Hepatocyte (in vitro differentiated cells): ENCODE data around the gene KCNG3. TPM values are rescaled to one million over a fixed set of nuclear protein-coding genes. Genes with fewer than 3 reads are reported as not detected.

Experiments
- DNase-seq: peaks from one replicate; pipeline ENCODE4 v3.0.0-alpha.2; 2016; ENCODE audit warnings: low spot score
- H2AFZ ChIP-seq: fragments of 200-600 bp; sonication (generic); 2 replicates; pipeline ENCODE4 v1.6.0; 2016; ENCODE audit warnings: antibody characterized with exemption, mild to moderate bottlenecking
- H3K27ac ChIP-seq: fragments of 200-600 bp; sonication (generic); 2 replicates; pipeline ENCODE4 v1.5.1; 2016; ENCODE audit warnings: mild to moderate bottlenecking
- H3K27me3 ChIP-seq: fragments of 200-600 bp; sonication (generic); 2 replicates; pipeline ENCODE4 v1.6.1; 2016
- H3K36me3 ChIP-seq: fragments of 200-600 bp; sonication (generic); replicated peaks from 2 replicates; pipeline ENCODE4 v1.5.1; 2016; ENCODE audit warnings: low read depth; ENCODE audit not compliant: insufficient read depth
- H3K4me1 ChIP-seq: fragments of 200-600 bp; sonication (generic); 2 replicates; pipeline ENCODE4 v1.5.1; 2016; ENCODE audit warnings: mild to moderate bottlenecking, moderate library complexity; ENCODE audit not compliant: insufficient read depth
- H3K4me2 ChIP-seq: fragments of 200-600 bp; sonication (generic); 2 replicates; pipeline ENCODE4 v1.6.0; 2016
- H3K4me3 ChIP-seq: fragments of 200-600 bp; sonication (generic); 2 replicates; pipeline ENCODE4 v1.5.1; 2016; ENCODE audit warnings: mild to moderate bottlenecking
- H3K79me2 ChIP-seq: fragments of 200-600 bp; sonication (generic); 2 replicates; pipeline ENCODE4 v1.6.0; 2017; ENCODE audit warnings: mild to moderate bottlenecking
- H3K9me2 ChIP-seq: fragments of 200-600 bp; sonication (generic); replicated peaks from 2 replicates; pipeline ENCODE4 v1.6.0; 2017; ENCODE audit warnings: mild to moderate bottlenecking; ENCODE audit not compliant: insufficient read depth
- H3K9me3 ChIP-seq: fragments of 200-600 bp; sonication (generic); 2 replicates; pipeline ENCODE4 v1.5.1; 2016; ENCODE audit warnings: low read depth, mild to moderate bottlenecking
- H4K20me1 ChIP-seq: fragments of 200-600 bp; sonication (generic); 2 replicates; pipeline ENCODE4 v1.6.0; 2016; ENCODE audit warnings: mild to moderate bottlenecking; ENCODE audit not compliant: insufficient read depth, poor library complexity, severe bottlenecking
- EZH2 ChIP-seq: fragments of 200-600 bp; sonication (generic); IDR thresholded peaks from 2 replicates; pipeline ENCODE4 v1.6.1; 2016; ENCODE audit warnings: antibody characterized with exemption, mild to moderate bottlenecking, borderline replicate concordance
- EZH2phosphoT487 ChIP-seq: fragments of 200-600 bp; sonication (generic); IDR thresholded peaks from one replicate; pipeline ENCODE4 v1.6.1; 2018; ENCODE audit warnings: antibody characterized with exemption, mild to moderate bottlenecking, low read depth, moderate library complexity; ENCODE audit not compliant: unreplicated experiment, severe bottlenecking
- WGBS: methylation state at CpG from one replicate; pipeline ENCODE4 v1.1.6; 2016; ENCODE audit warnings: low lambda C conversion rate; ENCODE audit errors: missing lambda C conversion rate; 5-methylcytosine and 5-hydroxymethylcytosine counted together
- polyA plus RNA-seq: library from polyadenylated mRNA; unstranded; fragments of >200 nt; fragmentation: Nextera tagmentation; extraction: Ambion mirVana; gene quantifications from 2 replicates; pipeline ENCODE4 v1.2.1, GENCODE V29; 2016
- small RNA-seq: library from RNA; depleted of rRNA; stranded (forward); fragments of <200 nt; gene quantifications from one replicate; pipeline ENCODE3, GENCODE V24; 2014
- total RNA-seq: library from RNA; depleted of rRNA; stranded (reverse); fragments of >200 nt; gene quantifications from 2 replicates; pipeline ENCODE4 v1.2.3, GENCODE V29; 2014
- TF ChIP-seq, protein P1 (sequence below): fragments of 200-600 bp; sonication (generic); IDR thresholded peaks from 2 replicates; pipeline ENCODE4 v1.5.1; 2016; ENCODE audit warnings: antibody characterized with exemption, mild to moderate bottlenecking; ENCODE audit not compliant: poor library complexity

Gene KCNG3
- total and polyA plus RNA-seq, 2 experiments from 2014 or later, result 0.57 TPM; not detected in 1

DNA sequence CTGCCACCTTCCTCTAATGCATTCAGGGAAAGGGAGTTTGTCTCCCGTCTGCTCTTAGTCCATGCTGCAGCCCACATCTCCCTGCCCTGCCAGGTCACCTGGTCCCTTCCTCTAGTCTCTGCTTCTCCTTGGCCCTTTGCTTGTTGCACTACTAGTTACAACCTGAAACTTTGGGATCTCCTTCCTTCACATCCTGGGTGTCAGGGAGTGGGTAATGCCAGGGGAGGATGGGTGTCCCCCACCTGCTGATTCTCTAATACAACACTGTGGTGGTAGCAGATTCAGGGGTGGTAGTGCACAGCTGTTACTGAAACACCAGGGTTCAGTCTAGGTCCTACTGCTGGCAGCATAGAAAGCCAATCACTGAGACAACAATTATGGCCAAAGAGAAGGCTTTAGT, 101.6 kb downstream of the KCNG3 start:
- Histone ChIP-seq H3K36me3 (no peaks in the 10 kb centered on the region), H3K79me2 (no peaks in the 10 kb centered on the region), H3K4me2 (no peak overlapping the region), H3K9me2 (no peaks in the 10 kb centered on the region), H2AFZ (no peak overlapping the region), H3K4me1 (no peaks in the 10 kb centered on the region), H3K27ac (no peak overlapping the region), H3K9me3 (no peaks in the 10 kb centered on the region), H3K27me3 (no peaks in the 10 kb centered on the region), H4K20me1 (no peaks in the 10 kb centered on the region), H3K4me3 (no peak overlapping the region)
- DNase-seq, result no peak
- TF ChIP-seq EZH2 (no peak), EZH2phosphoT487 (no peak)
- TF ChIP-seq, protein P1, sequence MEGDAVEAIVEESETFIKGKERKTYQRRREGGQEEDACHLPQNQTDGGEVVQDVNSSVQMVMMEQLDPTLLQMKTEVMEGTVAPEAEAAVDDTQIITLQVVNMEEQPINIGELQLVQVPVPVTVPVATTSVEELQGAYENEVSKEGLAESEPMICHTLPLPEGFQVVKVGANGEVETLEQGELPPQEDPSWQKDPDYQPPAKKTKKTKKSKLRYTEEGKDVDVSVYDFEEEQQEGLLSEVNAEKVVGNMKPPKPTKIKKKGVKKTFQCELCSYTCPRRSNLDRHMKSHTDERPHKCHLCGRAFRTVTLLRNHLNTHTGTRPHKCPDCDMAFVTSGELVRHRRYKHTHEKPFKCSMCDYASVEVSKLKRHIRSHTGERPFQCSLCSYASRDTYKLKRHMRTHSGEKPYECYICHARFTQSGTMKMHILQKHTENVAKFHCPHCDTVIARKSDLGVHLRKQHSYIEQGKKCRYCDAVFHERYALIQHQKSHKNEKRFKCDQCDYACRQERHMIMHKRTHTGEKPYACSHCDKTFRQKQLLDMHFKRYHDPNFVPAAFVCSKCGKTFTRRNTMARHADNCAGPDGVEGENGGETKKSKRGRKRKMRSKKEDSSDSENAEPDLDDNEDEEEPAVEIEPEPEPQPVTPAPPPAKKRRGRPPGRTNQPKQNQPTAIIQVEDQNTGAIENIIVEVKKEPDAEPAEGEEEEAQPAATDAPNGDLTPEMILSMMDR, result no peak
- WGBS, result 100% methylated on average over 1 of the region's 1 CpG

Small RNAs within 50 kb of the gene (small RNA-seq; reads per million reads assigned to genes)
- gene RF00017, result not detected
- gene RF00612, result not detected

Other genes with a start within 250 kb of the KCNG3 start
- gene COX7A2L, start 132.8 kb downstream of the KCNG3 start, total RNA-seq, result 247 and 252 TPM in 2 replicates
- 130 and 134 TPM in 2 replicates for gene COX7A2L, start 132.8 kb downstream of the KCNG3 start, polyA plus RNA-seq
- gene MTA3, start 74.7 kb upstream of the KCNG3 start, total RNA-seq, result 34.6 and 38.7 TPM in 2 replicates
- 36.1 and 44.3 TPM in 2 replicates for gene MTA3, start 74.7 kb upstream of the KCNG3 start, polyA plus RNA-seq